ENCODE measurements around the gene EFHD1. TPM values are rescaled to one million over a fixed set of nuclear protein-coding genes. Genes with fewer than 3 reads are reported as not detected.

EFHD1 gene, protein sequence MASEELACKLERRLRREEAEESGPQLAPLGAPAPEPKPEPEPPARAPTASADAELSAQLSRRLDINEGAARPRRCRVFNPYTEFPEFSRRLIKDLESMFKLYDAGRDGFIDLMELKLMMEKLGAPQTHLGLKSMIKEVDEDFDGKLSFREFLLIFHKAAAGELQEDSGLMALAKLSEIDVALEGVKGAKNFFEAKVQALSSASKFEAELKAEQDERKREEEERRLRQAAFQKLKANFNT
- 0.82 TPM for total RNA-seq

DNA sequence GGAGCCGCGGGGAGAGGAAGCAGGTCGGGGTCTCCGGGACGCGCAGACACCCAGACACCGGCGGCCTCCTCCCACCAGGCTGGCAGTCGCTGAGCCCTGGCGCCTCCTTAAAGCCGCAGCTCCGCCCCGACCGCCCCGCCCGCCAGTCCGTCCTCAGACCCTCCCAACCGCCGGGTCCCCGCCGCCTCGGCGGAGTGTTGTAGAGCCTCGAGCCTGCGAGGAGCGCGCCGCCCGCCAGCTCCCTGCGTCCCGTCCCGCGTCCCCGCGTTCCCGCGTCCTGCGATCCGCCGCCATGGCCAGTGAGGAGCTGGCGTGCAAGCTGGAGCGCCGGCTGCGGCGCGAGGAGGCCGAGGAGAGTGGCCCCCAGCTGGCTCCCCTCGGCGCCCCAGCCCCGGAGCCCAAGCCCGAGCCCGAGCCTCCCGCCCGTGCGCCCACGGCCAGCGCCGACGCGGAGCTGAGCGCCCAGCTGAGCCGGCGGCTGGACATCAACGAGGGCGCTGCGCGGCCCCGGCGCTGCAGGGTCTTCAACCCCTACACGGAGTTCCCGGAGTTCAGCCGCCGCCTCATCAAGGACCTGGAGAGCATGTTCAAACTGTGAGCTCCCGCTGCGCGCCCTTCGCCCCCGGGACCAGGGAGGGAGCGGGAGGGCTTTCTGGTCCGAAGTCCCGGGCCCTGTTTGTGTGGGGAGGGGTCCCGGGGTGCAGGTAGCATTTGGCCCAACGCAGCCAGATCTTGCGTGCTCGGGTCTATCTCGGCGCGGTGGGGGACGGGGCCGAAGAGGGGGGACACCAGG lies at the start of gene EFHD1:
Gene EFHD1, plus strand, starts transcription at position 192 of the 793 bp plus-strand sequence. Its CDS starts 101 bp downstream, at position 293.
- FAIRE-seq (no peak), DNase-seq (ENCODE audit: low spot score in 2 of 2) (peak; percentile 72 to 83)

GRCh38 chr2:232584238-232584637 lies 49.2 kb upstream of the EFHD1 start:
- FAIRE-seq: no peak
- DNase-seq (ENCODE audit: low spot score in 2 of 2): no peak

DNA sequence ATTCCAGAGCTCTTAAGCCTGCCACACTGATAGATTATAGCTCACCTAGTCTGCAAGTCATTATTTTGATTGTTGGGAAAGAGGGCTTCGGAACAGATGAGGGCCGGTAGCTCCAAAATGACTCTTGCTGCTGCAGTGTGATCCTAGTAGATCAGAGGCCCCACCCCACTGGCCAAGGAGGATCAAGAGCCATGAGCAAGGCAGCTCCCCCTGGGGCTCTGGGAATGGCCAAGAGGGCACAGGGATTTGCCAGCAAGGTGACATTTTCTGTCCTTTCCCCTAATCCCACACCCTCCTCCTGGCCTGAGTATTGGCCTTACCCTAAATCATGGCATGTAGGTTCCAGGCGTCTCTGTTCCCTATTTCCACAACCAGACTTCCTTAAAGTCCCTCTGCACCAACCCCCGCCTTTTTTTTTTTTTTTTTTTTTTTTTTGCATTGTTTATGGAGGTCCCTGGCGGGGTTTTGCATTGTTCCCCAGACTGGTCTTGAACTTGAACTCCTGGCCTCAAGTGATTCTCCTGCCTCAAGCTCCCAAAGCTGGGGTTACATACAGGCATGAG lies 46.4 kb upstream of the EFHD1 start:
- FAIRE-seq (no peak), DNase-seq (ENCODE audit: low spot score in 2 of 2) (no peak)

- no peak for FAIRE-seq
- DNase-seq (ENCODE audit: low spot score in 2 of 2): no peak
These were observed 45.9 kb upstream of the EFHD1 start for GRCh38 chr2:232587512-232587911.

DNA sequence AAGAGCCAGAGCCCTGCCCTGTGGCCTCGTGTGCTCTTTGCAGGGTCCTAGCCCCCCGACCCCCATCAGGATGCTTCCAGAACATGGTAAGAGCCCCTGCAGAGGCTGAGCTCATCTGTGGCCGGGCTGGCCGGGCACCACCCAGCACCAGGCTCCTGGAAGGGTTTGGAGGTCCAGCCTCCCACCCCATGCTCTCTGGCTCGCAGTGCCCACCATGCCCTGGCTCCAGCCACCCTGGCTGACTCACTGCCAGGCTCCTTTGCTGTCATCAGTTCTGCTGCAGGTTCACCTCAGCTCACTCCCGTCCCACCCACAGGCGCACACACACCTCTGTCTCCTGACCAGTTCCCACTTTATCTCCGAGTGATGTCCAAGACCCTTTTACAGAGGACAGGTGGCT lies 45.4 kb upstream of the EFHD1 start:
- DNase-seq (ENCODE audit: low spot score in 2 of 2): no peak
- no peak for FAIRE-seq

GRCh38 chr2:232588680-232589585 lies 44.5 kb upstream of the EFHD1 start:
- FAIRE-seq (no peak), DNase-seq (ENCODE audit: low spot score in 2 of 2) (peak in 1 of 2 donors; percentile 58)

GRCh38 chr2:232592772-232593395 lies 40.5 kb upstream of the EFHD1 start:
- DNase-seq (ENCODE audit: low spot score in 2 of 2) (no peak), FAIRE-seq (no peak)

GRCh38 chr2:232593982-232594381 lies 39.4 kb upstream of the EFHD1 start:
- DNase-seq (ENCODE audit: low spot score in 2 of 2) (no peak), FAIRE-seq (no peak)

DNA sequence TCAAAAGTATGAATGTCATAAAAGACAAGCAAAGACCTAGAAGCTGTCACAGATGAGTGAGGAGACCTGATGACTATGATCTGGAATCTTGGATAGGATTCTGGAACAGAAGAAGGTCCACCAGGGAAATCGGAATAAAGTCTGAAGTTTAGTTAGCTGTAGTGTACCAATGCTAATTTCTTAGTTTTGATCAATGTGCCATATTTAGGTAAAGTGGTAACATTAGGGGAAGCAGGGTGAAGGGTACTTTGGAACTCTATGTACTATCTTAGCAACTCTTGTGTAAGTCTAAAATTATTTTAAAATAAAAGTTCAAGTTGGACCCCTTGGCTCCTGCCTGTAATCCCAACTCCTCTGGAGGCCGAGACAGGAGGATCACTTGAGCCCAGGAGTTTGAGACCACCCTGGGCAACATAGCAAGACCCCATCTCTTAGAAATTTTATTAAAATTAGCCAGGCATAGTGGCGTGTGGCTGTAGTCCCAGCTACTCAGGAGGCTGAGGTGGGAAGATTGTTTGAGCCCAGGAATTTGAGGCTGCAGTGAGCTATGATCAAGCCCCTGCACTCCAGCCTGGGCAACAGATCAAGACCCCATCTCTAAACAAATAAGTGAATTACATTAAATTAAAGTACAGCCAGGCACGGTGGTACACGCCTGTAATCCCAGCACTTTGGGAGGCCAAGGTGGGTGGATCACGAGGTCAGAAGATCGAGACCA lies 35.9 kb upstream of the EFHD1 start:
- DNase-seq (ENCODE audit: low spot score in 2 of 2) (no peak), FAIRE-seq (no peak)

DNA sequence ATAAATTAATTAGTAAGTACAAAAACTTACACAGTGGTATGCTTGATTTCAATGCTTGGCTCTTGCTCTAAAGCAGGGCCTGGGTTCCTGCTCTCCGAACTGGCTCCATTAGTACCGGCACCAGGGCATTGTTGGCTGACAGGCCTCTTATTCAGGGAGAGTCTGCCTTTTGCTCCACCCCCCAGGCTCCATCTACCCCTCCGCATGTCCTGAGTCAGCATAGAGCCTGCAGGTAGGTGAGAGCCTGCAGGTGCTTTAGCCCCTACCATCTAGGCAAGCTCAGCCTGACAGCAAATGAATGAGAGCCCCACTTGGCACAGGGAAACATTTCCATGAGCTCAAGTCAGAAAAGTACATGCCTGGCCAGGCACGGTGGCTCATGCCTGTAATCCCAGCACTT lies 35.1 kb upstream of the EFHD1 start:
- FAIRE-seq (no peak), DNase-seq (ENCODE audit: low spot score in 2 of 2) (no peak)

DNA sequence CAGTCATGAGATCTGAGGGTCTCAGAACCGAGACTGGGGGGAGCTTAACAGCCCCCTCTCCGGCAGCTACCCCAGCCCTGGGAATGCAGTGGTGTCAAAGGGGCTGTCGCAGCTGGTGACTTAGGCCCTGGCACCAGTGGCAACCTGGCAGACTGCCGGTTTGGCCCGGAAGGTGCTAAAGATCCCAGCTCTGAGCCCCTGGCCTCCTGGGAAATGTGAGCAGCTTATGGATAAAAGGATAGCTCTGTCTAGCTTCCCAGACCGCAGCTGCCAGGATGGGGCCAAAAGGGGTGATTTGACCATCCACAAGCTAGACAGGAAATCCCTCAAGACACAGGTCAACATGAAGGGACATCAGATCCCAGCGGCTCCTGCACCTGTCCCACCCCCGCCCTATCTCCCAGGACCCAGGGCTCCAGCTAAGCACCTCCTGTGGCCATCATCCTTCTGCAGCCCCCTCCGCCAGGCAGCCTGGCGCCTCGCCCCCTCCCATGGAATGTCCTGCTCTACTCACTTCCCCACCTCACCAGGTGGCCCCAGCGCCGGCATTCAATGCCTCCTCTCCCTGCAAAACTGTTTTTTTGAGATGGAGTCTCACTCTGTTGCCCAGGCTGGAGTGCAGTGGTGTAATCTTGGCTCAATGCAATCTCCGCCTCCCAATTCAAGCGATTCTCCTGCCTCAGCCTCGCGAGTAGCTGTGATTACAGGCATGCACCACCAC lies 33.2 kb upstream of the EFHD1 start:
- FAIRE-seq (no peak), DNase-seq (ENCODE audit: low spot score in 2 of 2) (no peak)

DNA sequence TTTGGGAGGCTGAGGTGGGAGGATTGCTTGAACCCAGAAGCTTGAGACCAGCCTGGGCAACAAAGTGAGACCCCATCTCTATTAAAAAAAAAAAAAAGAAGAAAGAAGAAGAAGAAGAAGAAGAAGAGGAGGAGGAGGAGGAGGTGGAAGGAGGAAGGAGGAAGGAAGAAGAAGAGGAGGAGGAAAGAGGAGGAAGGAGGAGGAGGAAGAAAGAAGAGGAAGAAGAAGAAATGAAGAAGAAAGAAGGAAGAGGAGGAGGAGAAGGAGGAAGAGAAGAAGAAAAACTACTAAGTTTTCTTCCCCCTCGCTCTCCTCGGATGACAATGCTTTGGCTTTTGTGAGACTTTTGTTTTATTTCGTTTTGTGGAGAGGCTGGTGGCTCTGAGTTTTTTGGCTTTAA lies 30.1 kb upstream of the EFHD1 start:
- FAIRE-seq: no peak
- no peak for DNase-seq (ENCODE audit: low spot score in 2 of 2)

DNA sequence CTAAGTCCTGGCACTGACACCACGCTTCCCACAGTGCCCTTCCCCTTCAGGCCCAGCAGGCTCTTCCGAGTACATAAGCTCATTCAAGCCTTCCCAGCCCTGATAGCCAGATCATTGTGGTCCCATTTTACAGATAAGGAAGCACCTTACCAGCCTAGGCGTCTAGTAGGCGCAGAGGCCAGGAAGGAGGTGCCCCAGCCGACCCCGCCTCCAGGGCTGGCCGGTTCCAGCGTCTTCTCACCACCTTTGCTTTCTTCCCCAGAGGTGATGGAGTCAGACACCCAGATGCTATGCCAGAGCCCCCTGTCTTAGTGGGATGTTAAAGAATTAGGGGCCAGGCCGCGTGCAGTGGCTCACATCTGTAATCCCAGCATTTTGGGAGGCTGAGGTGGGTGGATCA lies 28.9 kb upstream of the EFHD1 start:
- FAIRE-seq (no peak), DNase-seq (ENCODE audit: low spot score in 2 of 2) (no peak)

DNA sequence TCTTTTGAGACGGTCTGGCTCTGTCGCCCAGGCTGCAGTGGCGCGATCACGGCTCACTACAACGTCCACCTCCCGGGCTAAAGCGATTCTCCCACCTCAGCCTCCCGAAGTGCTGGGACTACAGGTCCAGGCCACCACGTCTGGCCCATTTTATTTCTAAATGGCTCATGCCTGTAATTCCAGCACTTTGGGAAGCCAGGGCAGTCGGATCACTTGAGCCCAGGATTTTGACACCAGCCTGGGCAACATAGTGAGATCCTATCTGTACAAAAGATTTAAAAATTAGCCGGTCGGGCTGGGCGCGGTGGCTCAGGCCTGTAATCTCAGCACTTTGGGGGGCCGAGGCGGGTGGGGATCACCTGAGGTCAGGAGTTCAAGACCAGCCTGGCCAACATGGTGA lies 26.4 kb upstream of the EFHD1 start:
- no peak for DNase-seq (ENCODE audit: low spot score in 2 of 2)
- FAIRE-seq: no peak

- FAIRE-seq (no peak), DNase-seq (ENCODE audit: low spot score in 2 of 2) (no peak)
These were observed 23.8 kb upstream of the EFHD1 start for GRCh38 chr2:232609607-232610006.

- DNase-seq (ENCODE audit: low spot score in 2 of 2) (no peak), FAIRE-seq (no peak)
These were observed 23.3 kb upstream of the EFHD1 start for GRCh38 chr2:232610081-232610480.

DNA sequence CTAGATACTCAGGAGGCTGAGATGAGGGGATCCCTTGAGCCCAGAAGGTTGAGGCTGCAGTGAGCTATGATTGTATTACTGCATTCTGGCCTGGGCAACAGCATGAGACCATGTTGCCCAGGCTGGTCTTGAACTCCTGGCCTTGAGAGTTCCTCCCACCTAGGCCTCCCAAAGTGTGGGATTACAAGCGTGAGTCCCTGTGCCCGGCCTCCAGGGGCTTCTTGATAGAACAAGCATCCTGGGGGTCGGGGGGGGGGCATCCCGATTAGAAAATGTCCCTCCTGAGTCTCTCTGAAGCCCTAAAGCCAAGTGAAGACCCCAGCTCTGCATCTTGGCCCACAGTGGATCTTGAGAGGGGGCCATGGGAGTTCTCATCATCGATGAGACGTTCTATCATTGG lies 22.3 kb upstream of the EFHD1 start:
- FAIRE-seq (no peak), DNase-seq (ENCODE audit: low spot score in 2 of 2) (no peak)

GRCh38 chr2:232611559-232612218 lies 21.7 kb upstream of the EFHD1 start:
- DNase-seq (ENCODE audit: low spot score in 2 of 2) (no peak), FAIRE-seq (no peak)

Data from frontal cortex (tissue), 4 donors.